ENCODE measurements around the gene TM2D3.

DNA sequence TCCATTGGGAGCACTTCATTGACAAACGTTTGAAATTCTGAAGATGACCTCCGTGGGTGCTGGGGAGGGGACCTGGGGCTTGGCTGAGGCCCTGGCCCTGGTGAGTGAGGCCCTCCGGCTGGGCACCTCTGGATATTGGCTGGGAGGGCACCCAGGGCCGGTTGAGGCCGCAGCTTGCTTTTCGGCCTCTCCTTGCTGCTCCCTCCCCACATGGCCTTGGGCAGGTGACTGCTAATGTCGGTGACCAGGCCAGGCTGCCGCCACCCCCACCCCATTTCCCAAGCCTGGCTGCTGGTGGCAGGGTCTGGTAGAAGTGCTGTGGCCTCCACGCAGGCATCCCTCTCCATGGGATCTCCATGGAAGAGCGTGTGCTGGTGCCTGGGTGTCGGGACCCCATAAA is 39.5 kb downstream of the TM2D3 start:
- TF ChIP-seq EZH2 (IDR thresholded peaks at IDR 0.05; ENCODE audit: low read depth), result no peak
- no peak for TF ChIP-seq CTCF (conservative IDR thresholded peaks at IDR 0.05)
